HFFc6 (cell line): ENCODE measurements around the gene ARHGAP26. TPM values are rescaled to one million over a fixed set of nuclear protein-coding genes. Genes with fewer than 3 reads are reported as not detected.

Source experiments
- DNase-seq: peaks from one replicate; pipeline ENCODE4 v3.0.0-alpha.2; 2018
- H3K27ac Mint-ChIP-seq: 2 replicates; pipeline ENCODE4 v1.8.0; 2020; ENCODE audit warnings: mild to moderate bottlenecking, mixed read lengths
- H3K27me3 Mint-ChIP-seq: 2 replicates; pipeline ENCODE4 v1.8.0; 2021; ENCODE audit warnings: mild to moderate bottlenecking, moderate library complexity, mixed read lengths; ENCODE audit not compliant: insufficient read depth
- H3K36me3 Mint-ChIP-seq: 2 replicates; pipeline ENCODE4 v1.8.0; 2021; ENCODE audit warnings: low read depth, mixed read lengths
- H3K4me1 Mint-ChIP-seq: 2 replicates; pipeline ENCODE4 v1.8.0; 2020; ENCODE audit warnings: low read depth, mixed read lengths
- H3K4me3 Mint-ChIP-seq: 2 replicates; pipeline ENCODE4 v1.8.0; 2020; ENCODE audit warnings: mild to moderate bottlenecking, moderate library complexity, mixed read lengths
- H3K9me3 Mint-ChIP-seq: 2 replicates; pipeline ENCODE4 v1.8.0; 2020; ENCODE audit warnings: mild to moderate bottlenecking, mixed read lengths
- total RNA-seq, 6 experiments: library from RNA; stranded (reverse); fragmentation: NEBNext Ultra II Directional; extraction: Animal tissue kit (Norgen Biotek cat#: 25700); gene quantifications; 2 replicates in 1 of 6; 3 replicates in 5 of 6; pipeline ENCODE4 v1.2.3, GENCODE V29; 2021
- TF ChIP-seq, protein P1 (sequence below): fragments of 200-600 bp; sonication (generic); IDR thresholded peaks from 2 replicates; pipeline ENCODE4 v1.5.0; 2021; ENCODE audit warnings: antibody characterized with exemption, mild to moderate bottlenecking

Gene ARHGAP26
- total RNA-seq, 6 experiments from 2014 or later, result 2.3 to 3.6 (median 3.1) TPM

DNA sequence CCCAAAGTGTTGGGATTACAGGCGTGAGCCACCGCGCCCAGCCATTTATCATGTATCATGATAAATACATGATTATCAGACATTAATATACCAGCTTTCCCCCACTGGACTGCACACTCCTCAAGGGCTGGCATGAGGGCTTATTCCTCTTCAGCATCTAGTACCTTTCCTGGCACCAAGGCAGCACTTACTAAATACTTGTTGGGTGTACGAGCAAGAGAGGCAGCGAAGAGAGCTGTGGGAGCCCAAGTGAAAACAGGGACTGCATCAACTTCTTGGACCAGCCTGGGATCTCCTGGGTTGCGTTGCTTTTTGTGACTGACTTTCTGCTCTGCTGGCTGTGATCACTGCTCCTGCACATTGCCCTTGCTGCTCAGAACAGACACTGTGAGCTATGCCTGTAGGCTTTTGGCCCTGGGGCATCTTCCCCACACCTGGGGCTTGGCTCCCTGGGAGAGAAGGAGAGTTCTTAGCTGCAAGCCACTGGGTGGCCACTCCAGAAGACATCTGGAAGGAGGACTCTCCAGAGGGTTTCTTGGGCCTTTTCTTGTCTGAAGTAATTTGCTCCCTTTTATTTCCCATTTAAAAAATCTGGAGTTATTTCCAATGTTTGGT is 409.1 kb downstream of the ARHGAP26 start:
- Mint-ChIP-seq H3K4me1 (peaks cover 22% of the 10 kb centered on the region), H3K36me3 (no peaks in the 10 kb centered on the region), H3K27me3 (peaks cover 1% of the 10 kb centered on the region; the same call in 1 of the 2 replicates), H3K9me3 (no peaks in the 10 kb centered on the region), H3K4me3 (no peak overlapping the region), H3K27ac (no peak overlapping the region)
- DNase-seq, result no peak
- TF ChIP-seq, protein P1, sequence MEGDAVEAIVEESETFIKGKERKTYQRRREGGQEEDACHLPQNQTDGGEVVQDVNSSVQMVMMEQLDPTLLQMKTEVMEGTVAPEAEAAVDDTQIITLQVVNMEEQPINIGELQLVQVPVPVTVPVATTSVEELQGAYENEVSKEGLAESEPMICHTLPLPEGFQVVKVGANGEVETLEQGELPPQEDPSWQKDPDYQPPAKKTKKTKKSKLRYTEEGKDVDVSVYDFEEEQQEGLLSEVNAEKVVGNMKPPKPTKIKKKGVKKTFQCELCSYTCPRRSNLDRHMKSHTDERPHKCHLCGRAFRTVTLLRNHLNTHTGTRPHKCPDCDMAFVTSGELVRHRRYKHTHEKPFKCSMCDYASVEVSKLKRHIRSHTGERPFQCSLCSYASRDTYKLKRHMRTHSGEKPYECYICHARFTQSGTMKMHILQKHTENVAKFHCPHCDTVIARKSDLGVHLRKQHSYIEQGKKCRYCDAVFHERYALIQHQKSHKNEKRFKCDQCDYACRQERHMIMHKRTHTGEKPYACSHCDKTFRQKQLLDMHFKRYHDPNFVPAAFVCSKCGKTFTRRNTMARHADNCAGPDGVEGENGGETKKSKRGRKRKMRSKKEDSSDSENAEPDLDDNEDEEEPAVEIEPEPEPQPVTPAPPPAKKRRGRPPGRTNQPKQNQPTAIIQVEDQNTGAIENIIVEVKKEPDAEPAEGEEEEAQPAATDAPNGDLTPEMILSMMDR, result no peak

- H3K4me1 Mint-ChIP-seq, result peaks cover 15% of the 10 kb centered on the region; the same call in 1 of the 2 replicates
- H3K9me3 Mint-ChIP-seq, result no peaks in the 10 kb centered on the region
- no peak for DNase-seq
- TF ChIP-seq, protein P1, result no peak
- no peak overlapping the region for H3K4me3 Mint-ChIP-seq
- no peak overlapping the region for H3K27ac Mint-ChIP-seq
- H3K36me3 Mint-ChIP-seq, result no peaks in the 10 kb centered on the region
- peaks cover 3% of the 10 kb centered on the region for H3K27me3 Mint-ChIP-seq
Measured at GRCh38 chr5:143180751-143181150, 410.6 kb downstream of the ARHGAP26 start.

- no peaks in the 10 kb centered on the region for H3K36me3 Mint-ChIP-seq
- no peak overlapping the region; the same call in 1 of the 2 replicates for H3K4me3 Mint-ChIP-seq
- TF ChIP-seq, protein P1, result no peak
- H3K4me1 Mint-ChIP-seq, result peaks cover 15% of the 10 kb centered on the region; the same call in 1 of the 2 replicates
- H3K9me3 Mint-ChIP-seq, result no peaks in the 10 kb centered on the region
- no peak for DNase-seq
- H3K27ac Mint-ChIP-seq, result no peak overlapping the region
- peaks cover 3% of the 10 kb centered on the region for H3K27me3 Mint-ChIP-seq
Measured at GRCh38 chr5:143181173-143181572, 411.0 kb downstream of the ARHGAP26 start.

DNA sequence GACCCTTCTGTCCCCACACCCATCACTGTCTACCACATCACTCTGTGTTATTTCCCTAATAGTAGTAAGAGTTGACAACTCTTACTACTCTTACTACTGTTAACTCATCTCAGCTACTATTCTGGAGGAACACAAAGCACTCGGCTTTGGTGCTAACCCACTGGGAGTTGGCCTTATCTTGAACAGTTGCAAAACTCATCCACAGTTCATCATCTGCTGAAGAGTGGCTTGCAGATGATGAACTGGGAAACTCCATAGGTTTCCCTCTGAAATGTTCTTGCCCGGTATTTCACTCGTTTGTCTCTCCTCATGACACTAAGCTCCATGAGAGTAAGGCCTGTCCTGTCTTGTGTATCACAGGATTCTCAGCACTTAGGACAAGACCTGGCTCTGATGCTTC is 411.9 kb downstream of the ARHGAP26 start:
- Mint-ChIP-seq H3K9me3 (no peaks in the 10 kb centered on the region), H3K27ac (no peak overlapping the region)

DNA sequence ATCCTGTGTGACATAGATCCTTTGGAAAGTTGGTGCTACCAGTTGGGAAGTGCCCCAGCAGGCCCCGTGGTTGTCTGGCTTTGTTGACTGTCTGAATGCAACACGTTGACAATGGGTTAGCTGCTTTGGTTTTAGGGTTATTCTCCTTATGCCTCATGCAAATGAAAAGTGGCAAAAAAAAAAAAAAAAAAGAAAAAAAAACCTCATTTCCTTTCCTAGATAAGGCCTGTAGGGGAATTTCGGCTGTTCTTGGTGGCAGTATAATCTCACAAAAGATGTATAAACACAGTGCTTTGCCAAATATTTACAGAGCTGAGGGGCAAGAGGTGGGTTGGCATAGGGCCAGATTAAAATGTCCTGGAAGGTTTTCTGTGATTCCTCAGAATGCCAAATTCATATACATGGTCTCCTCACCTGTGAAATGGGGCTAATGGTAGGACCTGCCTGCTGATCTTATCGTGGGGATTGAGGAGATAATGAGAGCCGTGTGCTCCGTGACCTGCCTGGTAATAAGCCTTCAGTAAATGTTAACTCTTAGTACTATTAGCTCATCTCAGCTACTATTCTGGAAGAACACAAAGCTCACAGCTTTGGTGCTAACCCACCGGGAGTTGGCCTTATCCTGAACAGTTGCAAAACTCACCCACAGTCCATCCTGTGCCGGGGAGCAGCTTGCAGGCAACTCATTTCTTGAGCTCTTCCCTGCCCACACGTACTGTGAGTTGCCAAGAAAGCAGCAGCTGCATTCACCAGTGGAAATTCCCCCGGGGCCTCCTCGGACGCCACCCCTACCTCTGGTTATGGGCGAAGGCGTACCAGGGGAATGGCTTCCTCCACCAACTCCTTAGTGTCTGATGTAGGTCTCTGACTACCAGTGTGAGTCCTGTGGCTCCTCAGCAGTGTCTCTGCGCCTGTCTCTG is 413.0 kb downstream of the ARHGAP26 start:
- no peaks in the 10 kb centered on the region for H3K9me3 Mint-ChIP-seq
- H3K4me1 Mint-ChIP-seq, result no peaks in the 10 kb centered on the region

More for the DNA sequence above, 411.9 kb downstream of the ARHGAP26 start:
- peaks cover 3% of the 10 kb centered on the region for H3K27me3 Mint-ChIP-seq
- H3K4me1 Mint-ChIP-seq, result peaks cover 6% of the 10 kb centered on the region; the same call in 1 of the 2 replicates
- H3K4me3 Mint-ChIP-seq, result no peak overlapping the region
- no peaks in the 10 kb centered on the region for H3K36me3 Mint-ChIP-seq
- TF ChIP-seq, protein P1, result no peak
- DNase-seq, result no peak

More for the DNA sequence above, 413.0 kb downstream of the ARHGAP26 start:
- H3K4me3 Mint-ChIP-seq, result no peak overlapping the region
- DNase-seq, result no peak
- H3K27me3 Mint-ChIP-seq, result peaks cover 3% of the 10 kb centered on the region
- TF ChIP-seq, protein P1, result no peak
- H3K36me3 Mint-ChIP-seq, result no peaks in the 10 kb centered on the region
- H3K27ac Mint-ChIP-seq, result no peak overlapping the region
